ENCODE measurements around the gene TAS1R3. TPM values are rescaled to one million over a fixed set of nuclear protein-coding genes. Genes with fewer than 3 reads are reported as not detected.

TAS1R3 gene
- total RNA-seq, 1 donor from 2014 or later = 1.6 TPM

- Histone ChIP-seq H3K36me3 (ENCODE audit: control insufficient read depth in 3 of 3, insufficient read depth in 3 of 3, low read length in 3 of 3) (peaks cover 0 to 2% (median 0%) of the 10 kb centered on the region in 3 donors), H3K4me3 (ENCODE audit: low read length in 3 of 3) (peak overlapping the region in 2 of 3 donors; percentile 35 to 45), H3K9me3 (ENCODE audit: control insufficient read depth in 3 of 3, low read length in 3 of 3) (no peaks in the 10 kb centered on the region), H3K27me3 (ENCODE audit: control insufficient read depth in 3 of 3, insufficient read depth in 3 of 3, low read length in 3 of 3) (peaks cover 0 to 25% (median 17%) of the 10 kb centered on the region in 3 donors), H3K4me1 (ENCODE audit: control insufficient read depth in 3 of 3, insufficient read depth in 3 of 3, low read length in 3 of 3) (peaks cover 39 to 43% (median 40%) of the 10 kb centered on the region in 3 donors), H3K9ac (ENCODE audit: low read depth in 1 of 3, low read length in 3 of 3) (peak overlapping the region in 1 of 3 donors; percentile 33), H3K27ac (ENCODE audit: low read depth, low read length) (peak overlapping the region; percentile 48)
Observed at GRCh38 chr1:1351511-1352427, 20.7 kb downstream of the TAS1R3 start.

- no peak overlapping the region for H3K27ac ChIP-seq (ENCODE audit: low read depth, low read length)
- H3K27me3 ChIP-seq (ENCODE audit: control insufficient read depth in 3 of 3, insufficient read depth in 3 of 3, low read length in 3 of 3) = peaks cover 0 to 36% (median 22%) of the 10 kb centered on the region in 3 donors
- H3K4me3 ChIP-seq (ENCODE audit: low read length in 3 of 3) = no peak overlapping the region
- peaks cover 0 to 2% (median 0%) of the 10 kb centered on the region in 3 donors for H3K36me3 ChIP-seq (ENCODE audit: control insufficient read depth in 3 of 3, insufficient read depth in 3 of 3, low read length in 3 of 3)
- H3K9ac ChIP-seq (ENCODE audit: low read depth in 1 of 3, low read length in 3 of 3) = peak overlapping the region in 1 of 3 donors; percentile 33
- peaks cover 35 to 36% (median 35%) of the 10 kb centered on the region in 3 donors for H3K4me1 ChIP-seq (ENCODE audit: control insufficient read depth in 3 of 3, insufficient read depth in 3 of 3, low read length in 3 of 3)
- H3K9me3 ChIP-seq (ENCODE audit: control insufficient read depth in 3 of 3, low read length in 3 of 3) = no peaks in the 10 kb centered on the region
Observed at GRCh38 chr1:1352786-1353388, 21.8 kb downstream of the TAS1R3 start.

- Histone ChIP-seq H3K27me3 (ENCODE audit: control insufficient read depth in 3 of 3, insufficient read depth in 3 of 3, low read length in 3 of 3) (peaks cover 0 to 38% (median 24%) of the 10 kb centered on the region in 3 donors), H3K4me3 (ENCODE audit: low read length in 3 of 3) (no peak overlapping the region)
Observed at GRCh38 chr1:1353389-1354151, 22.5 kb downstream of the TAS1R3 start.

GRCh38 chr1:1354271-1355247 is 23.5 kb downstream of the TAS1R3 start:
- no peak overlapping the region for H3K9ac ChIP-seq (ENCODE audit: low read depth in 1 of 3, low read length in 3 of 3)
- no peak overlapping the region for H3K27ac ChIP-seq (ENCODE audit: low read depth, low read length)
- H3K4me3 ChIP-seq (ENCODE audit: low read length in 3 of 3) = no peak overlapping the region
- H3K4me1 ChIP-seq (ENCODE audit: control insufficient read depth in 3 of 3, insufficient read depth in 3 of 3, low read length in 3 of 3) = peaks cover 35 to 45% (median 38%) of the 10 kb centered on the region in 3 donors
- peaks cover 0 to 47% (median 26%) of the 10 kb centered on the region in 3 donors for H3K27me3 ChIP-seq (ENCODE audit: control insufficient read depth in 3 of 3, insufficient read depth in 3 of 3, low read length in 3 of 3)
- peaks cover 0 to 2% (median 0%) of the 10 kb centered on the region in 3 donors for H3K36me3 ChIP-seq (ENCODE audit: control insufficient read depth in 3 of 3, insufficient read depth in 3 of 3, low read length in 3 of 3)
- no peaks in the 10 kb centered on the region for H3K9me3 ChIP-seq (ENCODE audit: control insufficient read depth in 3 of 3, low read length in 3 of 3)

More at GRCh38 chr1:1353389-1354151, 22.5 kb downstream of the TAS1R3 start:
- peak overlapping the region in 1 of 3 donors; percentile 45 for H3K9ac ChIP-seq (ENCODE audit: low read depth in 1 of 3, low read length in 3 of 3)
- H3K4me1 ChIP-seq (ENCODE audit: control insufficient read depth in 3 of 3, insufficient read depth in 3 of 3, low read length in 3 of 3) = peaks cover 31 to 35% (median 33%) of the 10 kb centered on the region in 3 donors
- H3K27ac ChIP-seq (ENCODE audit: low read depth, low read length) = no peak overlapping the region
- peaks cover 0 to 2% (median 0%) of the 10 kb centered on the region in 3 donors for H3K36me3 ChIP-seq (ENCODE audit: control insufficient read depth in 3 of 3, insufficient read depth in 3 of 3, low read length in 3 of 3)
- H3K9me3 ChIP-seq (ENCODE audit: control insufficient read depth in 3 of 3, low read length in 3 of 3) = no peaks in the 10 kb centered on the region

GRCh38 chr1:1355416-1355815 is 24.3 kb downstream of the TAS1R3 start:
- Histone ChIP-seq H3K9me3 (ENCODE audit: control insufficient read depth in 3 of 3, low read length in 3 of 3) (no peaks in the 10 kb centered on the region), H3K36me3 (ENCODE audit: control insufficient read depth in 3 of 3, insufficient read depth in 3 of 3, low read length in 3 of 3) (peaks cover 0 to 2% (median 0%) of the 10 kb centered on the region in 3 donors), H3K4me1 (ENCODE audit: control insufficient read depth in 3 of 3, insufficient read depth in 3 of 3, low read length in 3 of 3) (peaks cover 41 to 53% (median 45%) of the 10 kb centered on the region in 3 donors), H3K27me3 (ENCODE audit: control insufficient read depth in 3 of 3, insufficient read depth in 3 of 3, low read length in 3 of 3) (peaks cover 0 to 50% (median 26%) of the 10 kb centered on the region in 3 donors), H3K4me3 (ENCODE audit: low read length in 3 of 3) (no peak overlapping the region), H3K9ac (ENCODE audit: low read depth in 1 of 3, low read length in 3 of 3) (no peak overlapping the region), H3K27ac (ENCODE audit: low read depth, low read length) (no peak overlapping the region)

- no peaks in the 10 kb centered on the region for H3K9me3 ChIP-seq (ENCODE audit: control insufficient read depth in 3 of 3, low read length in 3 of 3)
- H3K4me1 ChIP-seq (ENCODE audit: control insufficient read depth in 3 of 3, insufficient read depth in 3 of 3, low read length in 3 of 3) = peaks cover 50 to 61% (median 53%) of the 10 kb centered on the region in 3 donors
- H3K27ac ChIP-seq (ENCODE audit: low read depth, low read length) = no peak overlapping the region
- H3K9ac ChIP-seq (ENCODE audit: low read depth in 1 of 3, low read length in 3 of 3) = no peak overlapping the region
- peak overlapping the region; percentile 52 to 69 (median 61) for H3K4me3 ChIP-seq (ENCODE audit: low read length in 3 of 3)
- H3K36me3 ChIP-seq (ENCODE audit: control insufficient read depth in 3 of 3, insufficient read depth in 3 of 3, low read length in 3 of 3) = peaks cover 0 to 2% (median 0%) of the 10 kb centered on the region in 3 donors
- H3K27me3 ChIP-seq (ENCODE audit: control insufficient read depth in 3 of 3, insufficient read depth in 3 of 3, low read length in 3 of 3) = peaks cover 0 to 59% (median 32%) of the 10 kb centered on the region in 3 donors
Observed at GRCh38 chr1:1356166-1356795, 25.2 kb downstream of the TAS1R3 start.

- Histone ChIP-seq H3K4me3 (ENCODE audit: low read length in 3 of 3) (peak overlapping the region; percentile 52 to 69 (median 61)), H3K4me1 (ENCODE audit: control insufficient read depth in 3 of 3, insufficient read depth in 3 of 3, low read length in 3 of 3) (peaks cover 45 to 61% (median 53%) of the 10 kb centered on the region in 3 donors), H3K9me3 (ENCODE audit: control insufficient read depth in 3 of 3, low read length in 3 of 3) (no peaks in the 10 kb centered on the region), H3K36me3 (ENCODE audit: control insufficient read depth in 3 of 3, insufficient read depth in 3 of 3, low read length in 3 of 3) (peaks cover 0 to 2% (median 0%) of the 10 kb centered on the region in 3 donors), H3K27ac (ENCODE audit: low read depth, low read length) (peak overlapping the region; percentile 77), H3K27me3 (ENCODE audit: control insufficient read depth in 3 of 3, insufficient read depth in 3 of 3, low read length in 3 of 3) (peaks cover 0 to 65% (median 32%) of the 10 kb centered on the region in 3 donors), H3K9ac (ENCODE audit: low read depth in 1 of 3, low read length in 3 of 3) (peak overlapping the region; percentile 45 to 74 (median 72))
Observed at GRCh38 chr1:1356796-1357401, 25.8 kb downstream of the TAS1R3 start.

- peaks cover 39 to 54% (median 46%) of the 10 kb centered on the region in 3 donors for H3K4me1 ChIP-seq (ENCODE audit: control insufficient read depth in 3 of 3, insufficient read depth in 3 of 3, low read length in 3 of 3)
Observed at GRCh38 chr1:1357871-1358432, 26.9 kb downstream of the TAS1R3 start.

More at GRCh38 chr1:1357871-1358432, 26.9 kb downstream of the TAS1R3 start:
- Histone ChIP-seq H3K4me3 (ENCODE audit: low read length in 3 of 3) (peak overlapping the region; percentile 37 to 69 (median 56)), H3K27ac (ENCODE audit: low read depth, low read length) (peak overlapping the region; percentile 77), H3K27me3 (ENCODE audit: control insufficient read depth in 3 of 3, insufficient read depth in 3 of 3, low read length in 3 of 3) (peaks cover 0 to 64% (median 32%) of the 10 kb centered on the region in 3 donors), H3K9me3 (ENCODE audit: control insufficient read depth in 3 of 3, low read length in 3 of 3) (no peaks in the 10 kb centered on the region), H3K36me3 (ENCODE audit: control insufficient read depth in 3 of 3, insufficient read depth in 3 of 3, low read length in 3 of 3) (peaks cover 0 to 2% (median 0%) of the 10 kb centered on the region in 3 donors), H3K9ac (ENCODE audit: low read depth in 1 of 3, low read length in 3 of 3) (peak overlapping the region; percentile 62 to 79 (median 74))
